ENCODE results near the gene MPV17.
"Not testable (repeated sequence)": the region's sequence is repeated elsewhere in the genome, so short reads cannot be mapped to it uniquely, and the experiment has no call there.

The MPV17 gene

GRCh38 chr2:27353762-27354596 lies 31.1 kb upstream of the MPV17 start:
- Histone ChIP-seq H3K27me3 (ENCODE audit: control insufficient read depth, insufficient read depth, low read length) (no peaks in the 10 kb centered on the region), H3K4me3 (ENCODE audit: low read depth, low read length) (peak overlapping the region; percentile 26; the same call in 1 of the 2 replicates), H3K4me1 (ENCODE audit: control insufficient read depth, insufficient read depth, low read length) (peaks cover 26% of the 10 kb centered on the region), H3K9me3 (ENCODE audit: control insufficient read depth, insufficient read depth, low read depth, low read length) (peaks cover 2% of the 10 kb centered on the region; the same call in 1 of the 2 replicates), H3K9ac (ENCODE audit: low read length) (peak overlapping the region; percentile 10), H3K27ac (ENCODE audit: low read depth, low read length) (peak overlapping the region; percentile 6; the same call in 1 of the 2 replicates), H3K36me3 (ENCODE audit: control insufficient read depth, insufficient read depth, low read length) (peaks cover 12% of the 10 kb centered on the region)

- H3K4me1 ChIP-seq (ENCODE audit: control insufficient read depth, insufficient read depth, low read length) = peaks cover 26% of the 10 kb centered on the region
- H3K36me3 ChIP-seq (ENCODE audit: control insufficient read depth, insufficient read depth, low read length); H3K27me3 ChIP-seq (ENCODE audit: control insufficient read depth, insufficient read depth, low read length); H3K4me3 ChIP-seq (ENCODE audit: low read depth, low read length); H3K27ac ChIP-seq (ENCODE audit: low read depth, low read length); H3K9ac ChIP-seq (ENCODE audit: low read length); H3K9me3 ChIP-seq (ENCODE audit: control insufficient read depth, insufficient read depth, low read depth, low read length): not testable (repeated sequence)
These were observed 30.5 kb upstream of the MPV17 start for GRCh38 chr2:27353386-27353761.

GRCh38 chr2:27351802-27352598 lies 29.1 kb upstream of the MPV17 start:
- Histone ChIP-seq H3K27me3 (ENCODE audit: control insufficient read depth, insufficient read depth, low read length) (no peaks in the 10 kb centered on the region), H3K4me3 (ENCODE audit: low read depth, low read length) (no peak overlapping the region), H3K27ac (ENCODE audit: low read depth, low read length) (no peak overlapping the region), H3K4me1 (ENCODE audit: control insufficient read depth, insufficient read depth, low read length) (peaks cover 26% of the 10 kb centered on the region), H3K36me3 (ENCODE audit: control insufficient read depth, insufficient read depth, low read length) (peaks cover 7% of the 10 kb centered on the region), H3K9ac (ENCODE audit: low read length) (no peak overlapping the region), H3K9me3 (ENCODE audit: control insufficient read depth, insufficient read depth, low read depth, low read length) (no peaks in the 10 kb centered on the region)

GRCh38 chr2:27350106-27350693 lies 27.3 kb upstream of the MPV17 start:
- H3K36me3 ChIP-seq (ENCODE audit: control insufficient read depth, insufficient read depth, low read length) = peaks cover 7% of the 10 kb centered on the region
- no peaks in the 10 kb centered on the region for H3K9me3 ChIP-seq (ENCODE audit: control insufficient read depth, insufficient read depth, low read depth, low read length)
- H3K4me3 ChIP-seq (ENCODE audit: low read depth, low read length) = no peak overlapping the region
- H3K27me3 ChIP-seq (ENCODE audit: control insufficient read depth, insufficient read depth, low read length) = no peaks in the 10 kb centered on the region
- H3K27ac ChIP-seq (ENCODE audit: low read depth, low read length) = no peak overlapping the region
- peaks cover 26% of the 10 kb centered on the region for H3K4me1 ChIP-seq (ENCODE audit: control insufficient read depth, insufficient read depth, low read length)
- no peak overlapping the region for H3K9ac ChIP-seq (ENCODE audit: low read length)

- Histone ChIP-seq H3K9me3 (ENCODE audit: control insufficient read depth, insufficient read depth, low read depth, low read length) (no peaks in the 10 kb centered on the region), H3K36me3 (ENCODE audit: control insufficient read depth, insufficient read depth, low read length) (peaks cover 17% of the 10 kb centered on the region), H3K4me1 (ENCODE audit: control insufficient read depth, insufficient read depth, low read length) (peaks cover 8% of the 10 kb centered on the region), H3K27me3 (ENCODE audit: control insufficient read depth, insufficient read depth, low read length) (no peaks in the 10 kb centered on the region), H3K4me3 (ENCODE audit: low read depth, low read length) (no peak overlapping the region), H3K9ac (ENCODE audit: low read length) (no peak overlapping the region), H3K27ac (ENCODE audit: low read depth, low read length) (no peak overlapping the region)
These were observed 24.7 kb upstream of the MPV17 start for GRCh38 chr2:27347641-27348040.

- Histone ChIP-seq H3K4me3 (ENCODE audit: low read depth, low read length) (no peak overlapping the region), H3K4me1 (ENCODE audit: control insufficient read depth, insufficient read depth, low read length) (no peaks in the 10 kb centered on the region), H3K36me3 (ENCODE audit: control insufficient read depth, insufficient read depth, low read length) (peaks cover 89% of the 10 kb centered on the region), H3K27me3 (ENCODE audit: control insufficient read depth, insufficient read depth, low read length) (no peaks in the 10 kb centered on the region), H3K27ac (ENCODE audit: low read depth, low read length) (no peak overlapping the region), H3K9ac (ENCODE audit: low read length) (no peak overlapping the region), H3K9me3 (ENCODE audit: control insufficient read depth, insufficient read depth, low read depth, low read length) (no peaks in the 10 kb centered on the region)
These were observed 13.3 kb upstream of the MPV17 start for GRCh38 chr2:27336173-27336572.

- Histone ChIP-seq H3K4me3 (ENCODE audit: low read depth, low read length) (no peak overlapping the region), H3K27me3 (ENCODE audit: control insufficient read depth, insufficient read depth, low read length) (no peaks in the 10 kb centered on the region), H3K27ac (ENCODE audit: low read depth, low read length) (no peak overlapping the region), H3K4me1 (ENCODE audit: control insufficient read depth, insufficient read depth, low read length) (no peaks in the 10 kb centered on the region), H3K36me3 (ENCODE audit: control insufficient read depth, insufficient read depth, low read length) (peaks cover 88% of the 10 kb centered on the region), H3K9me3 (ENCODE audit: control insufficient read depth, insufficient read depth, low read depth, low read length) (no peaks in the 10 kb centered on the region), H3K9ac (ENCODE audit: low read length) (no peak overlapping the region)
These were observed 12.4 kb upstream of the MPV17 start for GRCh38 chr2:27335311-27335710.

GRCh38 chr2:27324720-27325119 lies 1.8 kb upstream of the MPV17 start:
- H3K9me3 ChIP-seq (ENCODE audit: control insufficient read depth, insufficient read depth, low read depth, low read length) = no peaks in the 10 kb centered on the region
- H3K4me1 ChIP-seq (ENCODE audit: control insufficient read depth, insufficient read depth, low read length) = peaks cover 15% of the 10 kb centered on the region
- H3K36me3 ChIP-seq (ENCODE audit: control insufficient read depth, insufficient read depth, low read length) = peaks cover 38% of the 10 kb centered on the region
- H3K4me3 ChIP-seq (ENCODE audit: low read depth, low read length) = no peak overlapping the region
- H3K27me3 ChIP-seq (ENCODE audit: control insufficient read depth, insufficient read depth, low read length) = no peaks in the 10 kb centered on the region
- H3K27ac ChIP-seq (ENCODE audit: low read depth, low read length) = no peak overlapping the region
- no peak overlapping the region for H3K9ac ChIP-seq (ENCODE audit: low read length)

- Histone ChIP-seq H3K9me3 (ENCODE audit: control insufficient read depth, insufficient read depth, low read depth, low read length) (no peaks in the 10 kb centered on the region), H3K27ac (ENCODE audit: low read depth, low read length) (peak overlapping the region; percentile 91), H3K27me3 (ENCODE audit: control insufficient read depth, insufficient read depth, low read length) (no peaks in the 10 kb centered on the region), H3K4me1 (ENCODE audit: control insufficient read depth, insufficient read depth, low read length) (peaks cover 15% of the 10 kb centered on the region), H3K9ac (ENCODE audit: low read length) (peak overlapping the region; percentile 98), H3K4me3 (ENCODE audit: low read depth, low read length) (peak overlapping the region; percentile 86), H3K36me3 (ENCODE audit: control insufficient read depth, insufficient read depth, low read length) (peaks cover 29% of the 10 kb centered on the region)
These were observed 844 bp upstream of the MPV17 start for GRCh38 chr2:27323596-27324285.

- H3K36me3 ChIP-seq (ENCODE audit: control insufficient read depth, insufficient read depth, low read length) = peaks cover 17% of the 10 kb centered on the region
- H3K27ac ChIP-seq (ENCODE audit: low read depth, low read length) = peak overlapping the region; percentile 91
- peak overlapping the region; percentile 86 for H3K4me3 ChIP-seq (ENCODE audit: low read depth, low read length)
- H3K4me1 ChIP-seq (ENCODE audit: control insufficient read depth, insufficient read depth, low read length) = peaks cover 15% of the 10 kb centered on the region
- peak overlapping the region; percentile 98 for H3K9ac ChIP-seq (ENCODE audit: low read length)
- H3K9me3 ChIP-seq (ENCODE audit: control insufficient read depth, insufficient read depth, low read depth, low read length) = no peaks in the 10 kb centered on the region
- no peaks in the 10 kb centered on the region for H3K27me3 ChIP-seq (ENCODE audit: control insufficient read depth, insufficient read depth, low read length)
These were observed 564 bp downstream of the MPV17 start for GRCh38 chr2:27322301-27322765.
